HG03095 (cell line): ENCODE measurements around the gene AADACL3.
"Not testable (repeated sequence)": the region's sequence is repeated elsewhere in the genome, so short reads cannot be mapped to it uniquely, and the experiment has no call there.

Experiments used
- ATAC-seq: cut with Tn5 transposase; IDR thresholded peaks from one replicate; pipeline ENCODE4 v1.9.1; 2021; ENCODE audit warnings: moderate library complexity; ENCODE audit not compliant: unreplicated experiment

Gene AADACL3, protein sequence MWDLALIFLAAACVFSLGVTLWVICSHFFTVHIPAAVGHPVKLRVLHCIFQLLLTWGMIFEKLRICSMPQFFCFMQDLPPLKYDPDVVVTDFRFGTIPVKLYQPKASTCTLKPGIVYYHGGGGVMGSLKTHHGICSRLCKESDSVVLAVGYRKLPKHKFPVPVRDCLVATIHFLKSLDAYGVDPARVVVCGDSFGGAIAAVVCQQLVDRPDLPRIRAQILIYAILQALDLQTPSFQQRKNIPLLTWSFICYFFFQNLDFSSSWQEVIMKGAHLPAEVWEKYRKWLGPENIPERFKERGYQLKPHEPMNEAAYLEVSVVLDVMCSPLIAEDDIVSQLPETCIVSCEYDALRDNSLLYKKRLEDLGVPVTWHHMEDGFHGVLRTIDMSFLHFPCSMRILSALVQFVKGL

DNA sequence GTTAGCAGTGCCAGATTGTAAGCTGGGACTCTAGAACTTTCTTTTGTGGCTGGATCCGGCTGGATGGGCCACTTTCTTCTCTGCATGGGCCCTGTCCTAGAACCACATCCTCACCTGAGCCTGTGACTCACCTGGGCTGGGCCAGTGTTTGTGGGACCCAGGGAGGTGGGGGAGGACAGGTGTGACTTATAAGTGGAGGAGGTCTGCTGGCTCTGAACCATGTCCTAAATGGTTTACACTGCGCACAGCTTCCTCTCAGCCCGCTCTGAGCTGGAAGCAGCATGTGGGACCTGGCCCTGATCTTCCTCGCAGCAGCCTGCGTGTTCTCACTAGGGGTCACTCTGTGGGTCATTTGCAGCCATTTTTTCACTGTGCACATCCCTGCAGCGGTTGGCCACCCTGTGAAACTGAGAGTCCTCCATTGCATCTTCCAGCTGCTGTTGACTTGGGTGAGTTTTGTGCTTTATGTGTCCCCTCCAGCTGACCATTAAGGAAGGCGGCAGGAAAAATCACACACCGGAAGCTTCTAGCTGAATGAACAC lies at the start of gene AADACL3:
Gene AADACL3, plus strand, starts transcription at position 215 of the 542 bp plus-strand sequence. Its CDS starts 67 bp downstream, at position 282.
- ATAC-seq: no peak

DNA sequence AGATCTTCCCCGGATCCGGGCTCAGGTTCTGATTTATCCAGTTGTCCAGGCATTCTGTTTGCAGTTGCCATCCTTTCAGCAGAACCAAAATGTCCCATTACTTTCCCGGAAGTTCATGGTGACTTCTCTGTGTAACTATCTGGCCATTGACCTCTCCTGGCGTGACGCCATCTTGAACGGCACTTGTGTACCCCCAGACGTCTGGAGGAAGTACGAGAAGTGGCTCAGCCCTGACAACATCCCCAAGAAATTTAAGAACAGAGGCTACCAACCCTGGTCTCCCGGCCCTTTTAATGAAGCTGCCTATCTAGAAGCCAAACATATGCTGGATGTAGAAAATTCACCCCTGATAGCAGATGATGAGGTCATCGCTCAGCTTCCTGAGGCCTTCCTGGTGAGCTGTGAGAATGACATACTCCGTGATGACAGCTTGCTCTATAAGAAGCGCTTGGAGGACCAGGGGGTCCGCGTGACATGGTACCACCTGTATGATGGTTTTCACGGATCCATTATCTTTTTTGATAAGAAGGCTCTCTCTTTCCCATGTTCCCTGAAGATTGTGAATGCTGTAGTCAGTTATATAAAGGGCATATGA lies 49.7 kb upstream of the AADACL3 start:
- no peak for ATAC-seq

DNA sequence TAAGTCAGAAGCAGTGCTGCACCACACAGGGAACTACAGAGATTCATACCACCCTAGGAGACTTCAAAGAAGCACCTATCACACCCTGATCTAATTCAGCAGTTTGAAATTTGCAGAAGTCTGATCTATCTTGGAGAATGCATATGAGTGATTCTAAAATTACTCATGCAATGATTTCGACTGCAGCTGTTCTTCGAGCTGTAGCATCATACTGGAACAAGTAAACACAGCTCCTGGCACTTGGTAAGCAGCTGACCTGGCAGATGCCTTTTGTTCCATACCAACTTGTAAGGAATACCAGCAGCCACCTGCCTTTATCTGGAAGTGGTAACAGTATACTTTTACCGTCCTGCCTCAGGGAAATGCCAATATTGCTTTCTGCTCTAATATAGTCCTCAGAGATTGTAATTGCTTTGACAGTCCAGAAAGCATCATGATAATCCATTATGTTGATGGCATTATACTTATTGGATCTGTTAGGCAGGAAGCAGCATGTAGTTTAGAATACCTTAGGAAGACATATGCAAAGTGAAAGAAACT lies 46.3 kb upstream of the AADACL3 start:
- ATAC-seq: no peak

DNA sequence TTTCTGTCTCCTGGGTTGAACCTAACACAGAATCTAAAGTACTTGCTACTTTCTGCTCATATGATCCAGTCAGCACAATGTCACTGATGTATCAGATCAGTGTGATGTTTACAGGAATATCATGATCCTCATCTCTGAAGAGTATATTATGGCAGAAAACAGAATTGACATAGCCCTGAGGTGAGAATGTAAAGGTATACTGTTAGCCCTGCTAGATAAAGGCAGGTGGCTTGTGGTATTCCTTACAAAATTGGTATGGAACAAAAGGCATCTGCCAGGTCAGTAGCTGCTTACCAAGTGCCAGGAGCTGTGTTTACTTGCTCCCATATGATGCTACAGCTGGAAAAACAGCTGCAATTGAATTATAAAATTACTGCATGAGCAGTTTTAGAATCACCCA lies 41.6 kb upstream of the AADACL3 start:
- no peak for ATAC-seq

DNA sequence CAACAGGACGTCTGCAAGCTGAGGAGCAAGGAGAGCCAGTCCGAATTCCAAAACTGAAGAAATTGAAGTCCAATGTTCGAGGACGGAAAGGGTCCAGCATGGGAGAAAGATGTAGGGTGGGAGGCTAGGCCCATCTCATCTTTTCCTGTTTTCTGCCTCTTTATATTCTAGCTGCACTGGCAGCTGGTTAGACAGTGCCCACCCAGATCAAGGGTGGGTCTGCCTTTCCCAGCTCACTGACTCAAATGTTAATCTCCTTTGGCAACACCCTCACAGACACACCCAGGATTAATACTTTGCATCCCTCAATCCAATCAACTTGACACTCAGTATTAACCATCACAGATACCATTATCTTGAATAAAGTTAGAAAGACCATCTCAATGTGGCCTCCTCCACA lies 39.8 kb upstream of the AADACL3 start:
- ATAC-seq: not testable (repeated sequence)

DNA sequence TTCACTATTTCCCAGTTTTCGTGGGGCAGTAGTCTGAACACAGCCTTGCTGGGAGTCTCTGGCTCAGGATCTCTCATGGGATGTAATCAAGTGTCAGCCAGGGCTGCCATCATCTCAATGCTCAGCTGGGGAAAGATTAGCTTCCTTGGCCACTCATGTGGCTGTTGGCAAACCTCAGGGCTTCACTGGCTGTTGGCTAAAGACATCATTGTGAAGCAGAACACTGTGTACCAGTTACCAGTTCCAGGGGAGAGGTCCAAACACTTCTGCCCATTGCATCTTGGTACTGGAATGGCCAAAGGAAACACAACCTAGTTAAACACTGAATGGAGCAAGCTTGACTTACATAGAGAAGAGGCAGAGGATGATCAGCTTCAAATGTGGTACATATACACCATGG lies 38.3 kb upstream of the AADACL3 start:
- no peak for ATAC-seq

DNA sequence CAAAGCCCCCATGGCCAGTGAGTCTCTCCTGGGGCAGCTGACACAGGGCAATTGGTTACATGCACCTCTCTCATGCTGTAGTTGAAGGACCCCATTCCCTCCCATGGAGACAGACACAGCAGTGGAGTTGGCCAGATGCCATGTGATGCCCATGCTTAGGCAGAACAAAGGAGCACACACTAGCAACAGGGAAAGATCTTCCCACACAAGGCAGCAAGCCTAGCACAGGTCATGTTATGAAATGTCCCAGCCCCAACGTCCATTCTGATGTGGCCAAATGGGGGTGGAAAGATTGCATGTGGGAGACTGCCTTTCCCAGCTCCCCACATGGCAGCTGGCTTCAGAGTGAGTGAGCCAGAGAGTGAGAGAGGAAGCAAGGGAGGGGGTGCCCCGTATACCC lies 37.6 kb upstream of the AADACL3 start:
- ATAC-seq: no peak

DNA sequence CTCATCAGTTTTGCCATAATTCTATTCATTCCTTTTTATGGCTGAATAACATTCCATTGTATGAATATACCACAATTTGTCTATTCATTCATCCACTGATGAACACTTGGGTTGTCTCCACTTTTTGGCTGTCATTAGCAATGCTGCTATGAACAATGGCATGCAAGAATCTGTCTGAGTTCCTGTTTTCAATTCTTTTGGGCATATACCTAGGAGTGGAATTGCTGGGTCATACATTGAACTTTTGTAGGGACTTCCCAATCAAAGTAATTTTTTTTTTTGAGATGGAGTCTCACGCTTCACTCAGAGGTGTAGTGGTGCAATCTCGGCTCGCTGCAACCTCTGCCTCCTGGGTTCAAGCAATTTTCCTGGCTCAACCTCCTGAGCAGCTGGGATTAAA lies 37.1 kb upstream of the AADACL3 start:
- ATAC-seq: no peak

DNA sequence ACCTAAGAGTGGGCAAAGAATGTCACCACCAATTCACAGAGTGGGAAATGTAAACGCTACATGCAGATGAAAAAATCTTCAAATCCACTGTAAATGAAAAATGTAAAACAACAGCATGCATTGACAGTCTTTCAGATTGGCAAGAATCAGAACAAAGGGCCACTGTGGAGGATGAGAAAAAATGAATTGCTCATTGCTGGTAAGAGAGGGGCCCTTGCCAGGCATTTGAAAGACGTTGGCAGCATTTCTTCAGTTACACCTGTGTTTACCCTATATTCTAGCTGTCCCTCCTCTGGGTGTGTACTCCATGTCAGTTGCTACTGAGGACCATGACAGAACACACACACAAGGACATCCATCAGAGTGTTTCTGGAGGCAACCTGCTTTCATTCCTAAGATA lies 25.8 kb upstream of the AADACL3 start:
- no peak for ATAC-seq

DNA sequence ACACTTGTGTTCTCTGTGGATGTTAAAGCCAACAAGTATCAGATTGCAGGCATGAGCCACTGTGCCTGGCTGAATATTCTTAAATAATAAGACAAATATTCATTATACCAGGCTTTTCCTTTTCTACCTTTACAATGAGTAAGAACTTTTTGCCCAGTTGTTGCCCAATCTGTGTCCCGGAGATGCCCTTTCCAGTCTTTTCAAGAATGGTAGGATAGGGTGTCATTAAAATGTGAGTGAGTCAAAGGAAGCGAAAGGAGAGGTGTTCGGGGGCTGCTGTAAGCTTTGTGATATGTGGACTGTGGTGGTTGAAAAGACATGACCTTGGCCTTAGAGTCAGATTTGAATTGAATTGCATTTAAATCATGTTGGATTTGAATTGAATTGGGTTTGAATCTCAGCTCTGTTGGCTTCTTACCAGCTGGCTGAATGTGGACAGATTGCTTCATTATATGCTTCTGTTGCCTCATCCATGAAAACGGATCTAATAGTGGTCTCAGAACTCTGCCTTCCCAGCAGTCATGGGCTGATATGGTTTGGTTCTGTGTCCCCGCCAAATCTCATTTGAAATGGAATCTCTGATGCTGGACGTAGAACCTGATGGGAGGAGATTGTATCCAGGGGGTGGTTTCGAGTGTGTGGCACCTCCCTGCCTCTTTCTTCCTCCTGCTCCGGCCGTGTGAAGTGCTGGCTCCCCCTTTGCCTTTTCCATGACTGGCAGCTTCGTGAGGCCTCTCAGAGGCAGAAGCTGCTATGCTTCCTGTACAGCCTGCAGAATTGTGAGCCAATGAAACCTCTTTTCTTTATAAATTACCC lies 22.7 kb upstream of the AADACL3 start:
- ATAC-seq: no peak

DNA sequence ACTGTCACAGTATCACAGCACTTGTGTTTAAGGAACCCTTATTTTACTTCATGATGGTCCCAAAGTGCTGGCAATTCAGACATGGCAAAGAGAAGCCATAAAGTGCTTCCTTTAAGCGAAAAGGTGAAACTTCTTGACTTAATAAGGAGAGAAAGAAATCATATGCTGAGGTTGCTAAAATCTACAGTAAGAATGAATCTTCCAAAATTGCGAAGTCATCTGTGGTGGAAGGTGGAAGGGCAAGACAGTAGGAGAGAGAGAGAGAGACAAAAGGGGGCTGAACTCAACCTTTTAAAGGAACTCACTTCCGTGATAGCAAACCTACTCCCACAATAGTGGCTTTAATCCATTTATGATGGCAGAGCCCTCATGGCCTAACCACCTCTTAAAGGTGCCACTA lies 19.3 kb upstream of the AADACL3 start:
- ATAC-seq: no peak

DNA sequence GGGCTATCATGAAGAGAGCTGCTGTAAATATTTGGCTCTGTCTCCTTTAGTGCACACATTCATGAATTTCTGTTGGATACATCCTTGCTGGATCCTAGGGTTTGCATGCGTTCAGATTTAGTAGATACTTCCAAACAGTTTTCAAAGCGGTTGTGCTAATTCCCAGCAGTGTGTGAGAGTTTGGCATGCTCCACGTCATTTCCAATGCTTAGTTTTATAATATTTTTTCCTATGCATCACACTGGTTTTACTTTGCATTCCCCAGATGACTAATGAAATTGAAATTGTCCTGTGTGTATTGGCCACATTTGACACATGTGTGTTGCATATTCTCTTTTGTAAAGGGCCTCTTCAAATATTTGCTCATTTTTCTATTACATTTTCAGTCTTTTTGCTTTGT lies 18.5 kb upstream of the AADACL3 start:
- no peak for ATAC-seq

DNA sequence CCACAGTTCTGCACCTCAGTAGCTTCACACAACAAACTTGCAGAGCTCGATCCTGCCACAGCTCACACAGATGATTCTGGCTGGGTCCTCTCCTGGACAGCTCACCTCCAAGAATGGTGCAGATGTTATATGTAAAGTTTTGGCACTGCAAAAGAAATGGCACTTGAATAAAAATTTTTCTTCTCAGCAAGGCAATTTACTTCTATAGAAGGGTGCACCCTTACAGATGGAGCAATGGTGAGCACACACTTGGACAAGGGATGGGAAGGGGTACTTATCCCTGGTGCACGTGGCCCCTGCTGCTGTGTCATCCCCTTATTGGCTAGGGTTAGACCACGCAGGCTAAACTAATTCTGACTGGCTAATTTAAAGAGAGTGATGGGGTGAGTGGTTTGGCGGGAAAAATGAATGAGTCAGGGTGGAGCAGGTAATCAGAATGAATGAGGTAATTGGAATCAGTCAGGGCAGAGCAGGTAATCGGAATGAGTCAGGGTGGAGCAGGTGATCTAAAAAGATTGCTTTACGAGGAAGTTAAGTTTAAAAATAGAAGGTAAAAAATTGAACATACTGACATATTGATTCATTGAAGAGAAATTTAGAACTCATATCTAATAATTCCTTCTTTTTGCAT lies 12.0 kb upstream of the AADACL3 start:
- no peak for ATAC-seq

DNA sequence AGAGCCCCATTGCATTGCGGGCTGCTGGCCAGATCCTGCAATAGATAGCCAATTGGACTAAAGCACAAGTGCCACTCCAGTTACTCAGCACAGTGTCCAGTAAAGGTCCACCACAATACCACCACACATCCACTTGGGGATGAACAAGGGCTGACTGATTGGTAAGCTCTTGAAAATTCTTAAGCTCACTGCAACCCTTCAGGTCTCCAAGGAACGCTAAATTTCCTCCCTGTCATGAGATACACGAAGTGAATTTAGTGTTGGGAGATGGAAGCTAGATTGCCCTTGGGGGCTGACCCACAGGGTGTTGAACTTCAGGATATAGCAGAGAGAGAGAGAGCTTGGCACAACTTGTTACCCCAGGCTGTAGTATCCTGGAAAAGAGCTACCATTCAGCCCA lies 9.8 kb upstream of the AADACL3 start:
- ATAC-seq: no peak

DNA sequence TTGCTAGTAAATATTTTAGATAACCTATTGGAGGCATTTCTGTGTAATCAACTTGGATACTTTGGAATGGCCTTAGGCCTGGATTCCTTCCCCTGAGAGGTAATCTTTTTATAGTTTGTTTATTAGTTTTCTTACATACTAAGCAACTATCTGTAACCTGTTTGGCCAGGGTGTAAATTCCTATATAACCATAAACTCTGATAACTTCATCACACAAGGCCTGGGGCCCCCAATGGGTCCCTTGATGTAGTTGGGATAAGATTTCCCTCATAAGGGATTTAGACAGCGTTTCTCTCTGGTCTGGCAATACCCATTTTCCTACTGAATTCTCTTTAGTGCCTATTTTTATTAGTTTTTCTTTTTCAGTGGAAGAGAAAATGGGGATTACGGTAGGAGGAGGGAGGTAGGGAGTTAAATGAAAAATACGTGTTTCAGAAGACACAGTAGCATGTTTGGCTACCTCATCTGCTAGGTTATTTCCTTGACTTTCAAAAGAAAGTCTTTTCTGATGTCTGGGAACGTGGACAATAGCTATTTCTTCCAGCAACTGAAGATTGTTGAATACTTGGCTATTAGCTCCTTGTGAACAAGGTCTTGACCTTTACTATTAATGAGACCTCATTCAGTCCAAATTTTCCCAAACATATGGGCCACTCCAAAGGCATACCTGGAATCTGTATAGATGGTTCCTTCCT lies 7.4 kb upstream of the AADACL3 start:
- no peak for ATAC-seq

DNA sequence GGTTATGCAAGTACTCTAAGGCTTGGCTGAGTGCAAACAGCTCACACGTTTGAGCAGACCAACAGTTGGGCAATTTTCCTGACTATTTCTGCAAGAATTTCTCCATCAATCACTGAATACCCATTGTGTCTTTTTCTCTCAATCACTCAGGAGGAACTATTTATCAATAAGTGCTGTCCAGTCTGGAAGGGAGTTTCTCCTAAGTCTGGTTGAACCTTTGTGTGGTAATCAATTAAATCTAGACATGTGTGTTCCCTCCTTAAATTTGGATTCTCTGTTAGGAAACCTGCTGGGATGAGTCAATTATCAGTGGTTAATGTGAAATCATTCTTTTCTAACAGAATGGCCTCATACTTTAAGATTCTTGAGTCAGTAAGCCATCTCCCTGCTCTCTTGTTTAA lies 6.8 kb upstream of the AADACL3 start:
- no peak for ATAC-seq

DNA sequence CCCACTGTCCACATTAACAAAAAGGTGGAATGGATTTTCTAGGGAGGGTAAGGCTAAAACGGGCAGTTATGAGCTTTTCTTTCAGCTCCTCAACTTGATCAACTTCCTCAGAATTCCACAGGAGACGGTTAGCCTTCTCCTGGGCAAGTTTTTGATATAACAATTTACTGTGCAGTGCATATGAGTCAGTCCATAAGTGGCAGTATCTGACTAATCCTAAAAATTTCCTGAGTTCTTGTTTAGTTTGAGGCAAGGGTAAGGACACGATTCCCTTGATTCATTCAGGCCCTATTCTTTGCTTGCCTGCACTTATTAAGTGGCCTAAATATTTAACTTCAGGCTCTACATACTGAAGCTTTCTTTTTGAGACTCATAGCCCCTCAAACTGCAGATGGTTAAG lies 6.2 kb upstream of the AADACL3 start:
- no peak for ATAC-seq

DNA sequence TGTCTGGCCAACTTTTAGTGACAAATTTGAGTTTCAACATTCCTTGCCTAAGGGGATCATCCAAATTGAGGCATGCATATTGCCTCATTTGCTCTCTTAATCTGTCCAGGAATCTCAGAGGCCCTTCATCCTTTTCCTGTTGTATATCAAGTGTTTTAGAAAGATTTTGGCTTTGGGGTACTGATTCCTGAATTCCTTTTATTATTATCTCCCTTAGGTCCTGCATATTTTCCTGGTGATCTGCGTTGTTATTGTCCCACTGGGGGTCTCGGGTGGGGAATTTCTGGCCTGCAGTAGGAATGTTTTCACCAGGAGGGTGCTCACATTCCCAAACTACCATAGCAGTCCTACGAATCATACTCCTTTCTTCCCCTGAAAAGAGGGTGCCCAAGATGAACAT lies 4.4 kb upstream of the AADACL3 start:
- ATAC-seq: no peak

DNA sequence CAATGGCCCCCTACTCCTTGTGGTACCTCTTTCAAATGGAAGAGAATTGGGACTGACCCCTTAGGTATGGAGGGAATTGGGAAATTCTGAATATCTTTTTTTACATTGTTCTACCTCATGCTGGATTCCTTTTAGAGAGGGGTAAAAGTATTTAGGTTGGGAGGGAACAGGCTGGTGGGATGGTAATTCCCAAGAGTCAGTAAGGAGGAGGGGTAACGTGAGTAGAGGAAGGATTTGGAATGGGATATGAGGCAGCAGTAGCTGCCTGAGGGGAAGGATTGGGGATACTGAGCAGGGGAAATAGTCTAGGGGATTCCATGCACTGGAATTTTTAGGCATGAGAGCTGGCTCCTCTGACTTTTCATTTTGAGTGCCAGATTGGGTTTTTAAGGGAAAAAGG lies 3.8 kb upstream of the AADACL3 start:
- ATAC-seq: no peak

DNA sequence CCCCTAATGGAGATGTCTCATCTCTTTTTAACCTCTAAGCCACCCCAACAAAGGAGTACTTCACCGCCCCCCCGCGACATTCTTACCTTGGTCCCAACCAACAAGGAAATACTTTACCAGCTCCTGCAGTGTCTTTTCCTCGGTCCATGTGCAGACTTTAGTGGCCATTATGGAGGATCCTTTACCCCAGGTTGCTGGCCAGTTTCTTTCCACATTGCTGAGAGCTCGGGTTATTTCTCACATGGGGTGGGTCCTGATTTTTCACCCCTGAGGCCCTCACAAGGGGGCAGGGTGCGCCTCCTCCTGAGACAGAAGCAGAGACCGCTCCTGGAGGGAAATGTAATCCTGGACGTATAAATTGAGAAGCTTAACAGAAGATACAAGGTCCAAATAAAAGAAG lies 3.0 kb upstream of the AADACL3 start:
- ATAC-seq: no peak
